Measurements from ENCODE around the gene OR5C1. TPM values are rescaled to one million over a fixed set of nuclear protein-coding genes. Genes with fewer than 3 reads are reported as not detected.
"Not testable (repeated sequence)": the region's sequence is repeated elsewhere in the genome, so short reads cannot be mapped to it uniquely, and the experiment has no call there.

Gene OR5C1
- total RNA-seq, 4 donors from 2014 or later = not detected

- in situ Hi-C loops (cut with MboI; ENCODE audit: low sequenced_read_pairs in 4 of 4) = loop anchor here in 1 of 4 donors (25.0 kb wide), 1 partner anchor 155 kb away; no protein-coding TSS in a partner anchor
Measured at GRCh38 chr9:122832194-122832593, 43.5 kb downstream of the OR5C1 start.

GRCh38 chr9:122835313-122835731 lies 46.6 kb downstream of the OR5C1 start:
- in situ Hi-C loops (cut with MboI; ENCODE audit: low sequenced_read_pairs in 4 of 4) = loop anchor here in 1 of 4 donors (25.0 kb wide), 1 partner anchor 152 kb away; no protein-coding TSS in a partner anchor
- TF ChIP-seq POLR2A (IDR thresholded peaks at IDR 0.05) = no peak
- TF ChIP-seq, protein P1, sequence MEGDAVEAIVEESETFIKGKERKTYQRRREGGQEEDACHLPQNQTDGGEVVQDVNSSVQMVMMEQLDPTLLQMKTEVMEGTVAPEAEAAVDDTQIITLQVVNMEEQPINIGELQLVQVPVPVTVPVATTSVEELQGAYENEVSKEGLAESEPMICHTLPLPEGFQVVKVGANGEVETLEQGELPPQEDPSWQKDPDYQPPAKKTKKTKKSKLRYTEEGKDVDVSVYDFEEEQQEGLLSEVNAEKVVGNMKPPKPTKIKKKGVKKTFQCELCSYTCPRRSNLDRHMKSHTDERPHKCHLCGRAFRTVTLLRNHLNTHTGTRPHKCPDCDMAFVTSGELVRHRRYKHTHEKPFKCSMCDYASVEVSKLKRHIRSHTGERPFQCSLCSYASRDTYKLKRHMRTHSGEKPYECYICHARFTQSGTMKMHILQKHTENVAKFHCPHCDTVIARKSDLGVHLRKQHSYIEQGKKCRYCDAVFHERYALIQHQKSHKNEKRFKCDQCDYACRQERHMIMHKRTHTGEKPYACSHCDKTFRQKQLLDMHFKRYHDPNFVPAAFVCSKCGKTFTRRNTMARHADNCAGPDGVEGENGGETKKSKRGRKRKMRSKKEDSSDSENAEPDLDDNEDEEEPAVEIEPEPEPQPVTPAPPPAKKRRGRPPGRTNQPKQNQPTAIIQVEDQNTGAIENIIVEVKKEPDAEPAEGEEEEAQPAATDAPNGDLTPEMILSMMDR (IDR thresholded peaks at IDR 0.05 in 4 of 5, conservative IDR thresholded peaks at IDR 0.05 in 1 of 5) = no peak
- ATAC-seq = no peak

More at GRCh38 chr9:122832194-122832593, 43.5 kb downstream of the OR5C1 start:
- no peaks in the 10 kb centered on the region for H3K27me3 ChIP-seq
- intact Hi-C loops (cut with DNase I; ENCODE audit: low total_unique reads) = no loop called here
- H3K27ac ChIP-seq = peak overlapping the region in 1 of 4 donors; percentile 50
- ATAC-seq (no peak), DNase-seq (no peak)
- peaks cover 5 to 8% of the 10 kb centered on the region in 2 donors for H3K4me1 ChIP-seq
- no peak overlapping the region for H3K4me3 ChIP-seq
- no peaks in the 10 kb centered on the region for H3K9me3 ChIP-seq
- TF ChIP-seq, protein P1 (IDR thresholded peaks at IDR 0.05 in 4 of 5, conservative IDR thresholded peaks at IDR 0.05 in 1 of 5) = no peak
- TF ChIP-seq POLR2A (IDR thresholded peaks at IDR 0.05) = no peak
- no peaks in the 10 kb centered on the region for H3K36me3 ChIP-seq

DNA sequence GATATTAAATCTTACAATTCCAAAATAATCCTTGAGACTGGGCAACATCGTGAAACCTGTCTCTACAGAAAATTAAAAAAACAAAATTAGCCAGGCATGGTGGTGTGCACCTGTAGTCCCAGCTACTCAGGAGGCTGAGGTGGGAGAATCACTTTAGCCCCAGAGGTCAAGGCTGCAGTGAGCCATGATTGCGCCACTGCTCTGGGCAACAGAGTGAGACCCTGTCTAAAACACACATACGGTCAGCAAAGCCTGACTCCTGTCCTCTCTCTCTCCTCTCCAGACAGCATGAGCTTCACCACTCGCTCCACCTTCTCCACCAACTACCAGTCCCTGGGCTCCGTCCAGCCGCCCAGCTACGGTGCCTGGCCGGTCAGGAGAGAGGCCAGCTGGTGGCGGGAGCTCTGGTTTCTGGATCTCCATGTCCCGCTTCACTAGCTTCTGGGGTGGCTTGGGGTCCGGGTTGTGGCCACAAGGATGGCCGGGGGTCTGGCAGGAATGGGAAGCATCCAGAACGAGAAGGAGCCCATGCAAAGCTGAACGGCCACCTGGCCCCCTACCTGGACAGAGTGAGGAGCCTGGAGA lies 48.6 kb downstream of the OR5C1 start:
- no peaks in the 10 kb centered on the region for H3K36me3 ChIP-seq
- TF ChIP-seq, protein P1 (IDR thresholded peaks at IDR 0.05 in 4 of 5, conservative IDR thresholded peaks at IDR 0.05 in 1 of 5) = no peak
- TF ChIP-seq POLR2A (IDR thresholded peaks at IDR 0.05) = no peak
- H3K27me3 ChIP-seq = no peaks in the 10 kb centered on the region
- no peak overlapping the region for H3K27ac ChIP-seq
- no peaks in the 10 kb centered on the region for H3K4me1 ChIP-seq
- no peak for ATAC-seq
- H3K9me3 ChIP-seq = no peaks in the 10 kb centered on the region
- no peak overlapping the region for H3K4me3 ChIP-seq
- DNase-seq = no peak
- in situ Hi-C loops (cut with MboI; ENCODE audit: low sequenced_read_pairs in 4 of 4) = loop anchor here in 1 of 4 donors (25.0 kb wide), 1 partner anchor 150 kb away; no protein-coding TSS in a partner anchor
- intact Hi-C loops (cut with DNase I; ENCODE audit: low total_unique reads) = no loop called here

More at GRCh38 chr9:122835313-122835731, 46.6 kb downstream of the OR5C1 start:
- no peaks in the 10 kb centered on the region for H3K27me3 ChIP-seq
- intact Hi-C loops (cut with DNase I; ENCODE audit: low total_unique reads) = no loop called here
- no peaks in the 10 kb centered on the region for H3K9me3 ChIP-seq
- DNase-seq = no peak
- no peaks in the 10 kb centered on the region for H3K4me1 ChIP-seq
- H3K27ac ChIP-seq = no peak overlapping the region
- no peaks in the 10 kb centered on the region for H3K36me3 ChIP-seq
- H3K4me3 ChIP-seq = no peak overlapping the region

- intact Hi-C loops (cut with DNase I; ENCODE audit: low total_unique reads); H3K27ac ChIP-seq; H3K9me3 ChIP-seq: not testable (repeated sequence)
Measured at GRCh38 chr9:122838441-122838840, 49.7 kb downstream of the OR5C1 start.

More at GRCh38 chr9:122838441-122838840, 49.7 kb downstream of the OR5C1 start:
- DNase-seq, H3K36me3 ChIP-seq, H3K27me3 ChIP-seq, H3K4me1 ChIP-seq, ATAC-seq, H3K4me3 ChIP-seq: not testable (repeated sequence)
- in situ Hi-C loops (cut with MboI; ENCODE audit: low sequenced_read_pairs in 4 of 4) = loop anchor here in 1 of 4 donors (25.0 kb wide), 1 partner anchor 149 kb away; no protein-coding TSS in a partner anchor

Other genes with a start within 250 kb of the OR5C1 start
- gene OR1N2, start 235.8 kb upstream of the OR5C1 start, total RNA-seq = not detected
- gene OR1L8, start 205.5 kb upstream of the OR5C1 start, total RNA-seq = not detected
- gene OR1Q1, start 174.2 kb upstream of the OR5C1 start, total RNA-seq = not detected
- not detected for gene OR1B1, start 131.3 kb upstream of the OR5C1 start, total RNA-seq
- gene OR1L1, start 127.2 kb upstream of the OR5C1 start, total RNA-seq = not detected
- not detected for gene OR1L3, start 113.8 kb upstream of the OR5C1 start, total RNA-seq
- not detected for gene OR1L4, start 64.9 kb upstream of the OR5C1 start, total RNA-seq
- gene OR1L6, start 46.6 kb upstream of the OR5C1 start, total RNA-seq = not detected
- gene OR1K1, start 11.2 kb downstream of the OR5C1 start, total RNA-seq = not detected
- gene PDCL, start 39.7 kb downstream of the OR5C1 start, total RNA-seq = 10 to 100 TPM in 1 of 4 donors, 1 to 10 TPM in 3; 3.3 to 10.7 (median 5.6) TPM
- 10 to 100 TPM; 29.4 to 45.2 (median 36.6) TPM for gene RC3H2, start 116.4 kb downstream of the OR5C1 start, total RNA-seq
- 10 to 100 TPM in 2 of 4 donors, 1 to 10 TPM in 2; 4.5 to 12.0 (median 7.8) TPM for gene ZBTB6, start 124.4 kb downstream of the OR5C1 start, total RNA-seq
- gene ZBTB26, start 142.6 kb downstream of the OR5C1 start, total RNA-seq = 1 to 10 TPM; 1.6 to 6.3 (median 2.6) TPM
- gene RABGAP1, start 152.1 kb downstream of the OR5C1 start, total RNA-seq = 10 to 100 TPM; 23.7 to 33.8 (median 26.6) TPM
- 1 to 10 TPM in 2 of 4 donors, not detected in 2; 1.3 to 1.8 TPM for gene GPR21, start 244.7 kb downstream of the OR5C1 start, total RNA-seq